DMS114 treated with DMSO at 0.1 percent for 48 hours (cell line): ENCODE data around the gene LMOD3.

Experiments
- DNase-seq: peaks from one replicate; lab custom pipeline; 2025; ENCODE audit not compliant: unreplicated experiment; lab: John Stamatoyannopoulos, UW

LMOD3 gene

GRCh38 chr3:69094467-69095205 lies 27.8 kb downstream of the LMOD3 start:
- no peak for DNase-seq

- no peak for DNase-seq
Measured at GRCh38 chr3:69092030-69092516, 30.3 kb downstream of the LMOD3 start.

GRCh38 chr3:69091389-69092029 lies 30.9 kb downstream of the LMOD3 start:
- DNase-seq: no peak

- no peak for DNase-seq
Measured at GRCh38 chr3:69090021-69090420, 32.4 kb downstream of the LMOD3 start.

GRCh38 chr3:69088063-69088462 lies 34.3 kb downstream of the LMOD3 start:
- DNase-seq: no peak

GRCh38 chr3:69087030-69087791 lies 35.2 kb downstream of the LMOD3 start:
- DNase-seq: no peak

GRCh38 chr3:69085833-69086722 lies 36.3 kb downstream of the LMOD3 start:
- no peak for DNase-seq

- DNase-seq: no peak
Measured at GRCh38 chr3:69085168-69085832, 37.1 kb downstream of the LMOD3 start.

GRCh38 chr3:69084326-69085167 lies 37.8 kb downstream of the LMOD3 start, which contains the start of gene ARL6IP5:
Gene ARL6IP5 (plus strand): TSS chr3:69084937. CDS start chr3:69085048, 111 bp downstream.
- peak; percentile 70 for DNase-seq

GRCh38 chr3:69082805-69083204 lies 39.6 kb downstream of the LMOD3 start:
- DNase-seq: no peak

- no peak for DNase-seq
Measured at GRCh38 chr3:69082361-69082760, 40.0 kb downstream of the LMOD3 start.

- no peak for DNase-seq
Measured at GRCh38 chr3:69081583-69082262, 40.7 kb downstream of the LMOD3 start.

- DNase-seq: peak; percentile 44
Measured at GRCh38 chr3:69080233-69080920, 42.0 kb downstream of the LMOD3 start, which contains the start of gene UBA3. Gene UBA3 (minus strand): TSS chr3:69080365. CDS start chr3:69080353, 12 bp downstream.

GRCh38 chr3:69079269-69080159 lies 42.9 kb downstream of the LMOD3 start:
- DNase-seq: no peak

- no peak for DNase-seq
Measured at GRCh38 chr3:69072928-69073327, 49.5 kb downstream of the LMOD3 start.

GRCh38 chr3:69066121-69066520 lies 56.3 kb downstream of the LMOD3 start:
- no peak for DNase-seq
